Endothelial cell of umbilical vein (primary cell): ENCODE results near the gene PON1. TPM values are rescaled to one million over a fixed set of nuclear protein-coding genes. Genes with fewer than 3 reads are reported as not detected.

Experiments used
- BruUV-seq: library from RNA; stranded (reverse); fragments of 400-500 nt; replicated peaks from 2 replicates; lab custom pipeline; 2021; lab: Mats Ljungman, UMichigan
- CTCF ChIA-PET: fragments of 300-600, 350-600 bp; sonication (Branson Sonifier 250); formaldehyde crosslinking; loops from one replicate; lab custom pipeline; 2021; ENCODE audit warnings: antibody characterized with exemption, inconsistent platforms; lab: Charles Lee
- POLR2A ChIA-PET: fragments of 300-600, 350-600 bp; sonication (Branson Sonifier 250); formaldehyde crosslinking; loops from one replicate; lab custom pipeline; 2021; ENCODE audit warnings: antibody characterized with exemption, inconsistent platforms; lab: Charles Lee
- DNase-seq: peaks from one replicate; pipeline ENCODE4 v3.0.0-alpha.2; 2011; ENCODE audit warnings: low read depth, low spot score
- FAIRE-seq: peaks from 2 replicates; lab custom pipeline; 2011; peaks lifted over from hg19 to GRCh38; lab: Jason Lieb, UNC
- H2AFZ ChIP-seq: 2 replicates; pipeline ENCODE4 v1.6.0; 2012; ENCODE audit warnings: low read depth, low read length, control low read depth, inconsistent platforms
- H3K27ac ChIP-seq: 2 replicates; pipeline ENCODE4 v1.5.1; 2011; ENCODE audit warnings: low read depth, mild to moderate bottlenecking, control low read depth, low read length, moderate library complexity; ENCODE audit not compliant: insufficient read depth
- H3K27me3 ChIP-seq, 2 experiments: 2 replicates each; pipeline versions ENCODE4 v1.6.0 to v1.6.1; 2011; ENCODE audit warnings: low read length in 2 of 2, mixed read lengths in 1 of 2; ENCODE audit not compliant: control insufficient read depth in 2 of 2, insufficient read depth in 2 of 2
- H3K36me3 ChIP-seq, 2 experiments: 2 replicates in 1 of 2; 3 replicates in 1 of 2; pipeline ENCODE4 v1.5.1; 2011; ENCODE audit warnings: low read length in 2 of 2, mild to moderate bottlenecking in 1 of 2, moderate library complexity in 1 of 2; ENCODE audit not compliant: control insufficient read depth in 2 of 2, insufficient read depth in 2 of 2; ENCODE audit errors: extremely low read depth in 1 of 2
- H3K4me1 ChIP-seq: 3 replicates; pipeline ENCODE4 v1.5.1; 2011; ENCODE audit warnings: mild to moderate bottlenecking, low read length; ENCODE audit not compliant: control insufficient read depth, insufficient read depth; ENCODE audit errors: extremely low read depth
- H3K4me2 ChIP-seq: 2 replicates; pipeline ENCODE4 v1.6.1; 2011; ENCODE audit warnings: low read length, control low read depth, mixed read lengths; ENCODE audit not compliant: insufficient read depth
- H3K4me3 ChIP-seq, 3 experiments: fragments of 200-600 bp in 1 of 3; sonication (generic), shearing (Covaris generic) in 1 of 3; replicated peaks in 1 of 3; 2 replicates each; pipeline ENCODE4 v1.5.1; 2011 to 2016; ENCODE audit warnings: control low read depth in 3 of 3, low read length in 3 of 3, mild to moderate bottlenecking in 2 of 3, inconsistent platforms in 1 of 3, low read depth in 1 of 3, moderate library complexity in 1 of 3; ENCODE audit not compliant: insufficient read depth in 1 of 3
- H3K79me2 ChIP-seq: 2 replicates; pipeline ENCODE4 v1.6.0; 2012; ENCODE audit warnings: low read length, inconsistent platforms; ENCODE audit not compliant: control insufficient read depth, insufficient read depth
- H3K9ac ChIP-seq: replicated peaks from 2 replicates; pipeline ENCODE3; 2011; ENCODE audit warnings: low read length, control low read depth; ENCODE audit not compliant: insufficient read depth; ENCODE audit errors: extremely low read depth
- H3K9me1 ChIP-seq: replicated peaks from 3 replicates; pipeline ENCODE4 v1.6.0; 2011; ENCODE audit warnings: mild to moderate bottlenecking, low read length; ENCODE audit not compliant: control insufficient read depth, insufficient read depth; ENCODE audit errors: extremely low read depth
- H3K9me3 ChIP-seq: replicated peaks from 2 replicates; pipeline ENCODE4 v1.5.1; 2012; ENCODE audit warnings: low read length, inconsistent platforms; ENCODE audit not compliant: control insufficient read depth, insufficient read depth
- H4K20me1 ChIP-seq: replicated peaks from 2 replicates; pipeline ENCODE3; 2011; ENCODE audit warnings: mild to moderate bottlenecking, low read length; ENCODE audit not compliant: control insufficient read depth, insufficient read depth; ENCODE audit errors: extremely low read depth
- CTCF ChIP-seq, 2 donors: IDR thresholded peaks; 1 replicate in 1 of 2; 2 replicates in 1 of 2; pipeline ENCODE4 v1.5.1; 2011; ENCODE audit warnings: low read length in 2 of 2, mild to moderate bottlenecking in 2 of 2, moderate library complexity in 2 of 2, control low read depth in 1 of 2, inconsistent platforms in 1 of 2, low read depth in 1 of 2; ENCODE audit not compliant: insufficient read depth in 1 of 2; ENCODE audit errors: extremely low read depth in 1 of 2
- EZH2 ChIP-seq: IDR thresholded peaks from 2 replicates; pipeline ENCODE4 v1.6.1; 2012; ENCODE audit warnings: borderline replicate concordance, low read depth, mild to moderate bottlenecking, moderate library complexity, low read length, inconsistent platforms; ENCODE audit not compliant: severe bottlenecking
- FOS ChIP-seq: IDR thresholded peaks from 2 replicates; pipeline ENCODE4 v1.6.1; 2011; ENCODE audit warnings: mild to moderate bottlenecking, low read length, moderate library complexity, borderline replicate concordance; ENCODE audit not compliant: insufficient read depth
- GATA2 ChIP-seq: IDR thresholded peaks from 2 replicates; pipeline ENCODE4 v1.7.0; 2011; ENCODE audit warnings: low read depth, mild to moderate bottlenecking, moderate library complexity, mixed read lengths, low read length; ENCODE audit not compliant: insufficient read length, insufficient read depth
- JUN ChIP-seq: IDR thresholded peaks from 2 replicates; pipeline ENCODE4 v1.6.1; 2011; ENCODE audit warnings: borderline replicate concordance, low read depth; ENCODE audit not compliant: insufficient read length, insufficient read depth
- MYC ChIP-seq: IDR thresholded peaks from one replicate; pipeline ENCODE4 v1.6.1; 2011; ENCODE audit warnings: mild to moderate bottlenecking, low read depth, low read length
- POLR2A ChIP-seq: IDR thresholded peaks from 2 replicates; pipeline ENCODE4 v1.6.1; 2012; ENCODE audit warnings: low read depth, mild to moderate bottlenecking, control low read depth, low read length
- POLR2AphosphoS5 ChIP-seq: IDR thresholded peaks from 2 replicates; pipeline ENCODE4 v1.6.1; 2012; ENCODE audit warnings: low read depth, mild to moderate bottlenecking, control low read depth, low read length, moderate library complexity; ENCODE audit not compliant: insufficient read depth
- dilution Hi-C: fragments of 300-500 bp; cut with MboI; formaldehyde crosslinking; loops from one replicate; pipeline ENCODE4 v1.15.0; 2019; ENCODE audit warnings: low sequenced_read_pairs; ENCODE audit not compliant: extremely low pct_ligation_motif_present
- intact Hi-C: fragments of 100-400 bp; cut with micrococcal nuclease; formaldehyde crosslinking; loops from one replicate; pipeline ENCODE4 v1.10.0; 2022
- polyA plus RNA-seq, 4 experiments: library from polyadenylated mRNA; depleted of rRNA in 3 of 4; stranded (reverse) in 3 of 4; unstranded in 1 of 4; fragments of >200 nt; gene quantifications; 2 replicates each; pipeline versions ENCODE4 v1.2.1 to v1.2.3, GENCODE V29; 2011 to 2012; ENCODE audit warnings: missing spikeins in 1 of 4
- total RNA-seq: library from RNA; stranded (reverse); gene quantifications from 2 replicates; pipeline ENCODE4 v1.2.3, GENCODE V29; 2021
- TF ChIP-seq, protein P1 (sequence below): IDR thresholded peaks from 2 replicates; pipeline ENCODE4 v1.6.1; 2011; ENCODE audit not compliant: insufficient read depth, insufficient read length

PON1 gene
- total and polyA plus RNA-seq, 2 donors (not counting 3 experiments of a cell fraction or from before 2014, with no cell fraction given), result not detected

GRCh38 chr7:95368235-95368634 lies 43.9 kb upstream of the PON1 start:
- H3K9me1 ChIP-seq, result no peaks in the 10 kb centered on the region
- ChIA-PET CTCF (interaction anchor here (1.1 kb wide), 1 partner anchor 109 kb away, joined by 3 read pairs; no protein-coding TSS in a partner anchor), POLR2A (no interaction called here)
- H4K20me1 ChIP-seq, result no peaks in the 10 kb centered on the region
- FAIRE-seq (no peak), DNase-seq (no peak)
- intact Hi-C loops, result no loop called here
- H3K4me2 ChIP-seq, result no peak overlapping the region
- H3K79me2 ChIP-seq, result no peaks in the 10 kb centered on the region
- BruUV-seq, result no TSS peak
- dilution Hi-C loops, result no loop called here
- H2AFZ ChIP-seq, result no peak overlapping the region
- no peaks in the 10 kb centered on the region for H3K9me3 ChIP-seq
- H3K9ac ChIP-seq, result no peak overlapping the region
- no peaks in the 10 kb centered on the region for H3K36me3 ChIP-seq
- no peaks in the 10 kb centered on the region for H3K27me3 ChIP-seq
- H3K4me1 ChIP-seq, result no peaks in the 10 kb centered on the region
- no peak overlapping the region for H3K27ac ChIP-seq
- TF ChIP-seq, protein P1, sequence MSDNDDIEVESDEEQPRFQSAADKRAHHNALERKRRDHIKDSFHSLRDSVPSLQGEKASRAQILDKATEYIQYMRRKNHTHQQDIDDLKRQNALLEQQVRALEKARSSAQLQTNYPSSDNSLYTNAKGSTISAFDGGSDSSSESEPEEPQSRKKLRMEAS, result no peak
- no peak for TF ChIP-seq CTCF (IDR thresholded peaks at IDR 0.05; ENCODE audit: extremely low read depth in 1 of 2, insufficient read depth in 1 of 2, low read depth in 1 of 2, low read length in 2 of 2)
- no peak for TF ChIP-seq POLR2AphosphoS5
- TF ChIP-seq MYC, result no peak
- no peak for TF ChIP-seq POLR2A
- TF ChIP-seq EZH2, result no peak
- TF ChIP-seq FOS, result no peak
- TF ChIP-seq GATA2, result no peak
- no peak for TF ChIP-seq JUN
- no peak overlapping the region for H3K4me3 ChIP-seq
